G401 (cell line): ENCODE results near the gene EIF1AD. TPM values are rescaled to one million over a fixed set of nuclear protein-coding genes. Genes with fewer than 3 reads are reported as not detected.
"Not testable (repeated sequence)": the region's sequence is repeated elsewhere in the genome, so short reads cannot be mapped to it uniquely, and the experiment has no call there.

Experiments used
- DNase-seq: peaks from one replicate; pipeline ENCODE4 v3.0.0-alpha.2; 2015; ENCODE audit warnings: low spot score
- in situ Hi-C: cut with HindIII; loops from 2 replicates; pipeline ENCODE4 v1.10.0; 2016; ENCODE audit warnings: low sequenced_read_pairs, mixed read lengths
- total RNA-seq: library from RNA; depleted of rRNA; stranded (reverse); fragments of >200 nt; shearing (Covaris generic); gene quantifications from 2 replicates; pipeline ENCODE4 v1.2.3, GENCODE V29; 2014; rRNA removed

Gene EIF1AD
- total RNA-seq, 1 experiment from 2014 or later = 29.9 TPM

DNA sequence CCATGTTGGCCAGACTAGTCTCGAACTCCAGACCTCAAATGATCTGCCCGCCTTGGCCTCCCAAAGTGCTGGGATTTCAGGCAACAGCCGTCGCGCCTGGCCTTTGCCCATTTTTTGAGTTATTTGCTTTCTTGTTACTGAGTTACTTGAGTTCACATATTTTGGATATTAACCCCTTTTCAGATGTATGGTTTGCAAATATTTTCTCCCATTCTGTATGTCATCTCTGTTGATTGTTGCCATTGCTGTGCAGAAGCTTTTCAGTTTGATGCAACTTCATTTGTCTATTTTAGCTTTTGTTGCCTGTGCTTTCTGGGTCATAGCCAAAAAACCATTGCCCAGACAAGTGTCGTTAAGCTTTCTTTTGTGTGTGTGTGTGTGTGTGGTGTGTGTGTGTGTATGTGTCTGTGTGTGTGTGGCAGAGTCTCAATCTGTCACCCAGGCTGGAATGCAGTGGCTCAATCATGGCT, 49.9 kb downstream of the EIF1AD start:
- in situ Hi-C loops = no loop called here
- DNase-seq = no peak

DNA sequence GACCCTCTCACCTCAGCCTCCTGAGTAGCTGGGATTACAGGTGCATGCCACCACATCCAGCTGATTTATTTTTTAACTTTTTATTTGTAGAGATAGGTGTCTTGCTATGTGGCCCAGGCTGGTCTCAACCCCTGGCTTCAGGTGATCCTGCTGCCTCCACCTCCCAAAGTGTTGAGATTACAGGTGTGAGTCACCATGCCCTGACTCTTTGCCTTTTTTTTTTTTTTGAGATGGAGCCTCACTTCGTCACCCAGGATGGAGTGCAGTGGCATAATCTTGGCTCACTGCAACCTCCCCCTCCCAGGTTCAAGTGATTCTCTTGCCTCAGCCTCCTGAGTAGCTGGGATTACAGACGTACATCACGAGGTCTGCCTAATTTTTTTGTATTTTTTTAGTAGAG, 50.3 kb downstream of the EIF1AD start:
- in situ Hi-C loops, DNase-seq: not testable (repeated sequence)

DNA sequence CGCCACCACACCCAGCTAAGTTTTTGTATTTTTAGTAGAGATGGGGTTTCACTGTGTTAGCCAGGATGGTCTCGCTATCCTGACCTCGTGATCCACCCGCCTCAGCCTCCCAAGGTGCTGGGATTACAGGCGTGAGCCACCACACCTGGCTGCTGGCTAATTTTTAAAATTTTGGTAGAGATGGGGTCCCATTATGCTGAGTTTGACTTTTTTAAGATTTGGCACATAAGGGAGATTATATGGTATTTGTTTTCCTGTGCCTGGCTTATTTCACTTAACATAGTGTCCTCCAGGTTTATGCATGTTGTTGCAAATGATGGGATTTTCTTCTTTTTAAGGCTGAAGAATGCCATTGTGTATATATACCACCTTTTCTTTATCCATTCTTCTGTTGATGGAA, 51.2 kb downstream of the EIF1AD start:
- in situ Hi-C loops, DNase-seq: not testable (repeated sequence)

DNA sequence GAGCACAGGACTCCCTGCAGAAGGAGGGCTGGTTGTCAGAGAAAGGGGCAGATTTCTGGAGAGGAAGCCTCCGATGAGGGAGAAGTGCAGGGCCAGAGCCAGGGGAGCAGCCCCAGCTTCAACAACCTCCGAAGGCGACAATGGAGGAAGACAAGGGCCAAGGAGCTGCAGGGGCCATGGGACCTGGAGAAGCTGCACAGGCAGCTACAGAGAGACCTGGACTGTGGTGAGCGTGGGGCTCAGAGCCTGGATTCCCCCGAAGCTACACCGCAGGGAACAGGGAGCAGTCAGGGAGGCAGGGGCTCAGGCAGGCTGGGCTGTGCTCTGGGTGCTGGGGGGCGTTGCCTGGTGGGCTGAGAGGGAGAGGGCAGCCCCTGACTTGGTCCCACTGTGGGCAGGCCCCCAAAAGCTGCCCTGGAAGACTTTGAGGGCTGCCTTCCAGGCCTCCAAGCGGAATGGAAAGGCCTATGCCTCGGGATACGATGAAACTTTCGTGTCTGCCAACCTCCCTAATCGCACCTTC, 54.3 kb downstream of the EIF1AD start:
- DNase-seq = no peak
- in situ Hi-C loops = no loop called here

DNA sequence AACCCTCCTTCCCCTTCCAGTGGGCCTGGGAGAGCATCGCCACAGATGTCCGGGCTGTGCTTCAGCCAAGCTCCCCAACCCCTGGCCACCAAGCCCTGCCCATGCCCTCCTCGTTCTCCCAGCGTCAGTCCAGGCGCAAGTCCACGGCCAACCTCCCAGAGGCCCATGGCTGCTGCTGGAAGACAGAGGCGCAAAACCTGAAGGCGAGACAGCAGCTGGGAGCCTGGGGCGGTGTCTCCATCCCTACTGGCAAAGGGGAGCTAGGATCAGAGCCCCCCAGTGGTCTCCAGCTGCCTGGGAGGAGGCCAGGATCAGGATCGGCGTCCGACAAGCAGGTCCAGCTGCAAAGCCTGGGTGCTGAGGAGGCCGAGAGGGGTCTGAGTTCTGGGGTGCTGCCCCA, 54.8 kb downstream of the EIF1AD start:
- in situ Hi-C loops = no loop called here
- DNase-seq = no peak

DNA sequence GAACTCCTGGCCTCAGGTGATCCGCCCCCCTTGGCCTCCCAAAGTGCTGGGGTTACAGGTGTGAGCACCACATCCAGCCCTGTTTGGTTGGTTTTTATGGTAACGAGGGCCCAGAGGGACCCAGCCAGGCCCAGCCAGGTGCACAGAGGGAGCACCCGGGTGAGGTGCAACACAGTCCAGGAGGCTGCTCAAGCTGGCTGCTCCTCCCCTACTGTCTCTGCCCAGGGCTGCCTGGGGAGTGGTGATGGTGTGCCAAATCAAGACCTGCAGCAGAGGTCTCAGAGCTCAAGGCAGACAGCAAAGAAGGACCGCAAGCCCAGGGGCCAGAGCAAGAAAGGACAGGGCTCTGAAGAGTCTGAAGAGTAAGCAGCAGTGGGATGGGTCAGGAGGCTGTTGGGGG, 55.3 kb downstream of the EIF1AD start:
- no peak for DNase-seq
- in situ Hi-C loops = no loop called here

Other genes starting within 250 kb of the EIF1AD start
- gene AP5B1, start 221.2 kb downstream of the EIF1AD start, total RNA-seq = 15.7 and 20.6 TPM in 2 replicates
- gene OVOL1, start 215.1 kb downstream of the EIF1AD start, total RNA-seq = not detected in 2 replicates
- gene SNX32, start 168.2 kb downstream of the EIF1AD start, total RNA-seq = not detected in 2 replicates
- 1,273 and 1,592 TPM in 2 replicates for gene CFL1, start 144.0 kb downstream of the EIF1AD start, total RNA-seq
- 61.8 and 70.4 TPM in 2 replicates for gene MUS81, start 141.7 kb downstream of the EIF1AD start, total RNA-seq
- gene EFEMP2, start 129.4 kb downstream of the EIF1AD start, total RNA-seq = 35.8 and 38.2 TPM in 2 replicates
- not detected in 2 replicates for gene CTSW, start 122.3 kb downstream of the EIF1AD start, total RNA-seq
- 79.3 and 89.3 TPM in 2 replicates for gene FIBP, start 113.7 kb downstream of the EIF1AD start, total RNA-seq
- gene CCDC85B, start 111.5 kb downstream of the EIF1AD start, total RNA-seq = 180 and 212 TPM in 2 replicates
- 23.6 and 30.8 TPM in 2 replicates for gene FOSL1, start 101.8 kb downstream of the EIF1AD start, total RNA-seq
- 14.2 and 17.2 TPM in 2 replicates for gene C11orf68, start 83.1 kb downstream of the EIF1AD start, total RNA-seq
- gene DRAP1, start 82.7 kb downstream of the EIF1AD start, total RNA-seq = 174 and 179 TPM in 2 replicates
- gene TSGA10IP, start 56.7 kb downstream of the EIF1AD start, total RNA-seq = not detected in 2 replicates
- 49.0 and 73.1 TPM in 2 replicates for gene SART1, start 40.4 kb downstream of the EIF1AD start, total RNA-seq
- gene BANF1, start 346 bp upstream of the EIF1AD start, total RNA-seq = 291 and 355 TPM in 2 replicates
- not detected in 2 replicates for gene CST6, start 9.9 kb upstream of the EIF1AD start, total RNA-seq
- not detected in 2 replicates for gene CATSPER1, start 24.3 kb upstream of the EIF1AD start, total RNA-seq
- gene GAL3ST3, start 47.0 kb upstream of the EIF1AD start, total RNA-seq = not detected in 2 replicates
- gene SF3B2, start 50.2 kb upstream of the EIF1AD start, total RNA-seq = 264 TPM in 2 replicates
- gene PACS1, start 68.1 kb upstream of the EIF1AD start, total RNA-seq = 10.5 and 23.2 TPM in 2 replicates